GM19239 (cell line): Measurements from ENCODE around the gene AVL9.
"Not testable (repeated sequence)": the region's sequence is repeated elsewhere in the genome, so short reads cannot be mapped to it uniquely, and the experiment has no call there.

ENCODE experiments used
- DNase-seq: peaks from one replicate; pipeline ENCODE4 v3.0.0; 2011; ENCODE audit warnings: low spot score; ENCODE audit not compliant: insufficient read length
- FAIRE-seq: peaks from 2 replicates; lab custom pipeline; 2011; peaks lifted over from hg19 to GRCh38; lab: Jason Lieb, UNC

AVL9 gene

DNA sequence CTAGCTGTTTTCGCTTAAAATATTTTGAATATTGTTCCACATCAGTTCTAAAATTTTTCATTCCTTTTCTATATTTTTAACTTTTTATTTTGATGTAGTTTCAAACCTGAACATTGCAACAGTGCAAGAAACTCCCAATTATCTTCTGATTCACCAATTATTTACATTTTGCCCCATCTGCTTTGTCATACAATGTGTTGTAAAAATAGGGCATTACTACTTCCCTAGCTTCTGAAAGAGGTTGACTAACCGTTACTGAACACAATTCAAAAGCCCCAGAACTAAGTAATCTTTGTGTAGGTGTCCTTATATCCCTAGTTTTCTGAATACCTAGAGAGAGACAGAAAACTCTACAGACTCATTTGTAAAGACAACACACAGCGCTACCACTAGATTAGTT is 86.7 kb downstream of the AVL9 start:
- FAIRE-seq (no peak), DNase-seq (no peak)

DNA sequence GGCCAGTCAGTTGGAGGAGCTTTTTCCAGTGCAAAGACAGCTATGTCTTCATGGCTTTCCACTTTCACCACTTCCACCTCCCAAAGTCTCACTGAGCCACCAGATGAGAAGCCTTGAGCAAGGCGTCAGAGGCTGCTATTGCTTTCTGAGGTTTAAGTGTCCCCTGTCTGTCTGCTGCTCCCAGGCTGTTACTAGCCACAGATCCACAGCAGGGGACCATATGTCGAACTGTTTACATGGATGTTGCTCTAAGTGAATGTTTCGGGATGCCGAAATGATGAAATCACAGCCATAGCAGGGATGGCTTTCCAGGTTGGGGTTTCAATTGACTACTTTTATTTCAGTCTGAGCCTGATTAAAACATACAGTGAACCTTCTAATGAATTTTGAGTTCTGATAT is 88.5 kb downstream of the AVL9 start:
- no peak for DNase-seq

DNA sequence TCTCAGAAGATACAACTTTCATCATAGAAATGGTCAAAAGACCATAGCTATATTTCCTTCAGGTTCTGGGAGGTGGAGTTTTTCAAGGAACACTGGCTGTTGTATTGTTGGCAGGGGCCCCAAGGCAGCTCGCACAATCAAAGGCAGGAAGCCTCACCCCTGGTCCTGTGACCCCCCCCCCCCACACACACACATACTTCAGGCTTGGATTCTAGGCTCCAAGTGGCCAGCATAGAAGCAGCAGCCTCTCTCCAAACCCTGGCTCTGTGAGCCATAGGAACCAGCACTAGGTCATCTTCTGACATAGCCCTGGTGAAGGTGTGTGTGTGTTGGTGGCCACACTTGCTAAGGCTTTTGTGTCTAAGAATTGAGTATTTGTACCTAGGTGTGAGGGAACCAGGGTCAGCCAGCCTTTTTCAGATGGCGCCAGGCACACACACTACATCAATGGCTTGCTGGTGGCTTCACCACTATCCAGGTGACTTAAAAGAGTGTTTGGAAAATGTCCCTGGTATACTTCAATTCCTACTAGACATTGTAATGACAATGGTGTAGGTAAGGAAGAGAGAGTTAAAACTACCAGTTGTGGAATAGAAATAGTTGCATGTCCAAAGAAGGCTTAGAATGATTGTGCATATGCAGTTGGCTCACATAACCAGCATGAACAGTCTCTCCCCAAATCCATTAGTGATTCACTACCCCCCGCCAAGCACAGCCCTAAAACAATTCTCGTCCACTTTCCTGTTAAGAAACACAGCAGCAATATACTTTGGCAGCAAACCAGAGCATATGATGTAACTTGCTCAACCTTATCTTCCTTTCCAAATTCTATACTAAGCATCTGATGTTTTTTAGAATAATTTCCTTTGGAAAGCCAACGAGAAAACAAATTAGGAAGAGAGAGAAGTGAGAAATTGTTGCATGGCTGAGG is 91.3 kb downstream of the AVL9 start:
- DNase-seq (no peak), FAIRE-seq (no peak)

More for the DNA sequence above, 88.5 kb downstream of the AVL9 start:
- no peak for FAIRE-seq

DNA sequence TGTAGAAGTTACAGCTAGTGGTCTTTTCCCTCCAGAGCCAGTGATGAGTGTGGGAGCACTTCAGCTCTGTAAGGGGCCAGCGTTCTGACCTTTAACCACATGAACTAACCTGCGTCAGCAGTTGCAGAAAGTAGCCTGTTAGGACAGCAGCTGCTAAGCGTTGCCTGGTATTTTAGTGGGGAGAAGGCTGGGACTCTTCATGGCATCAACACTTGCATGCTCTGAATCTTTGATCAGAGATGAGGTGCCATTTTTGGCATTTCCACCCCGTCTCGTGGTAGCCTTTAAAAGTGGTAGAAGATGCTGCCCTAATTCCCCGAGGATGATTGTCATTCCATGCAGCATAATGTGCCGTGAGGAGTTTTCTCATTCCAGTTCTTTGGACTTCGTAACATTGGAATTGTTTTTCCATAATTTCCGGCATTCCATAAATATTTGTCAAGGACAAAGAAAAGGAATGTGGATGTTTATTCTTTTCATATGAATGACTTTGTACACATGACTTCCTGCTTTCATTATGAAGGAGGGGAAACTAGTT is 92.2 kb downstream of the AVL9 start:
- FAIRE-seq (no peak), DNase-seq (no peak)

DNA sequence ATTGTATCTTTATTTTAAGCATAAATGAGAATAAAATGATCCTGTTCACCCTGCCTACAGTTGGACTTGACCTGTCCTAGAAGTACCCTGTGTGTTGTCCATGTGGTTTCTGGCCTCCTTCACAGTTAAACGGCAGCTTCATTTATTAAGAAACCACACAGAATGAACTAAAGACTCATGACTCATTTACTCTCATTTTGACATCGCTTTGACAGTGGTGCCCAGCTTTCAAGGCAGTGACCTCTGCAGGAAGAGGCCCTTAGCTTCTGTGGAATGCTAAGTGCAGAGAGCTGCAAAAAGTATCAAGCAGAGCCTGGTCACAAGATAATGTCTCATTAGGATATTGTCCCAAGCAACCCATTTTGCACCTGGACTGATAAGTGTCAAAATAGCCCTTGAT is 93.4 kb downstream of the AVL9 start:
- DNase-seq (no peak), FAIRE-seq (no peak)

DNA sequence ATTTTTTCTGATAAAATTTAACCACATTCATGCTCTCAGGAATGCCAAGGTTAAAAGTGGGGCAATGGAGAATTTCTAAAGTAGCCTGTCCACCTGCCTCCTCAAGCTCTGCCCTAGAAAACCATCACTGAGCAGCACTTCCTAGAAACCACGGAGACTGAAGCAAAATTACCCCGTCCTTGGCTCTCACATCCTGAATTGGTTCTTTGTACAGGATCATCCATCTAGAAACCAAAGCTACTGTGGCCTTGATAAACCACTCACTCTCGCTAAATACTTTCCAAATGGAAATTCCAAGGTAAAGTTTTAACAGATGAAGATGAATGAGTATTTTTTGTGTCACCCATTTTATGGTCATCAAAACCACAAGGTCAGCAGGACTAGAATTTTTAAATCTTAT is 96.6 kb downstream of the AVL9 start:
- DNase-seq = no peak
- no peak for FAIRE-seq

DNA sequence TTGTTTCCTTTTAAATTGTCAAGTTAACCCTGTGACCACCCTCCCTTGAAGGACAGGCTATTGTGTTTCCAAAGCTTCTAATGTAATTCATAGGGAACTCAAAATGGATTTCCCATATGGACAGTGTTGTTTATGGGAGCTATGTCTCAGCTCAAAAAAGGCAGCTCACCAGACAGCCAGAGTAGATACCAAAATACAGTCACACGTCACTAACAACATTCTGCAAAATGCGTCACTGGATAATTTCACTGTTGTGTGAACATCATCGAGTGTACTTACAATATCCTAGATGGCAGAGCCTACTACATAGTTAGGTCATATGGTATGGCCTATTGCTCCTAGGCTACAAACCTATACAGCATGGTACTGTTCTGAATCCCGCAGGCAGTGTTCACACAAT is 97.4 kb downstream of the AVL9 start:
- DNase-seq = no peak
- no peak for FAIRE-seq

DNA sequence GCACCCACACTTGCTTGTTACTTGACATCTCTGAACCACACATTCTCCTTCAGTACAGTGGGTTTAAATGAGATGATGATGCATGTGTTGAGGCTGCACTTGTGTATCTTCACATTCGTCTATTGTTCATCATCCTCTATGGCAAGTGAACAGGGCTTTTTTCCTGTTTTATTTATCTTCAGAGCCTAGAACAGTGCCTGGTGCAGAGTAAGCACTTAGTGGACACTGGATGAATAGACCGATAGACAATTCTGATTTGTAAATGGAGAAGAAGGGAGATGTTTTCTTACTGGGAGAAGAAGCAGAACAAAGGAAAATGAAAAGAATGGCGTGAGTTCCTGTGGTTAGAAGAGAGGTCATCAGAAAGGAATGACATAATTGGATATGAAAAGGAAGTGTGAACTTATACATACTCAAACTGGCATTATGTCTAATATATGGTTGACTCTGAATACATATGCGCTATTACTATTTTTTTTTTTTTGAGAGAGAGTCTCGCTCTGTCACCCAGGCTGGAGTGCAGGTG is 99.7 kb downstream of the AVL9 start:
- FAIRE-seq (no peak), DNase-seq (no peak)

DNA sequence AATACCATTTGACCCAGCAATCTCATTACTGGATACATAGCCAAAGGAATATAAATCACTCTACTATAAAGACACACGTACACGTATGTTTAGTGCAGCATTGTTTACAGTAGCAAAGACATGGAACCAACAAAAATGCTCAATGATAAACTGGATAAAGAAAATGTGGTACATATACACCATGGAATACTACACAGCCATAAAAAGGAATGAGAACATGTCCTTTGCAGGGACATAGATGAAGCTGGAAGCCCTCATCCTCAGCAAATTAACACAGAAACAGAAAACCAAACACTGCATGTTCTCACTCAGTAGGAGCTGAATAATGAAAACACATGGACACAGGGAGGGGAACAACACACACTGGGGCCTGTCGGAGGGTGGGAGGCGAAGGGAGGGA is 105.9 kb downstream of the AVL9 start:
- FAIRE-seq = not testable (repeated sequence)

DNA sequence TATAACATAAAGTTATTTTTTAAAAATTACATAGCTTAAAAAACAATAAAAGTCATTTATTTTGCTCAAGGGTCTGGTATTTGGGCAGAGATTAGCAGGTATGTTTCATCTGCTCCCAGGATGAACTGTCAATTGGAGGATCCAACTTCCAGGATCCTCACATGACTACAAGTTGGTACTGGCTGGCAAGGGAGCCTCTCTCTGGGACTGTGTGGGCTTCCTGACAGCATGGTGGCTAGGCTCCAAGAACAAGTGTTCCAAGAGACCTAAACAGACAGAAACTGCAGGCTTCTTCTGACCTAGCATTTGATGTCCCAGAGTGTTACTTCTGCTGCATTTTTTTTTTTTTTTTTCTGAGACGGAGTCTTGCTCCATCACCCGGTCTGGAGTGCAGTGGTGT is 107.2 kb downstream of the AVL9 start:
- no peak for FAIRE-seq
- DNase-seq = no peak

More for the DNA sequence above, 105.9 kb downstream of the AVL9 start:
- not testable (repeated sequence) for DNase-seq

DNA sequence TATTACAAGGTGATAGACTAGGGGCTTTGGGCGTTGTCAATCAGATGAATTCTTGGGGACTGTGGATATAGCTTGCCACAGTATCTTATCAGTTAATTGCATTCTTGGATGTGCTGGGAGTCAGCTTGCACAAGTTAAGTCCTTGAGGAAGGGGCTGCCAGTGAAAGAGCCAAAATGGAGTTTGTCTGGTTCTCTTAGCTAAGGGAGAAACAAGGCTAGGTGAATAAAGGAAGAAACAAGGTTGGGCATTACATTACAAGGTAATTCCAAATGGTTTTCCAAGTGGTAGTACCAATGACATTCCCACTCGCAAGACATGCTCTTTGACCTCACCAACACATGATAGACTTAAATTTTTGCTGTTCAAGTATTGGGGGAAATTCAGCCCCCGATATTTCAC is 108.2 kb downstream of the AVL9 start:
- DNase-seq, FAIRE-seq: not testable (repeated sequence)

DNA sequence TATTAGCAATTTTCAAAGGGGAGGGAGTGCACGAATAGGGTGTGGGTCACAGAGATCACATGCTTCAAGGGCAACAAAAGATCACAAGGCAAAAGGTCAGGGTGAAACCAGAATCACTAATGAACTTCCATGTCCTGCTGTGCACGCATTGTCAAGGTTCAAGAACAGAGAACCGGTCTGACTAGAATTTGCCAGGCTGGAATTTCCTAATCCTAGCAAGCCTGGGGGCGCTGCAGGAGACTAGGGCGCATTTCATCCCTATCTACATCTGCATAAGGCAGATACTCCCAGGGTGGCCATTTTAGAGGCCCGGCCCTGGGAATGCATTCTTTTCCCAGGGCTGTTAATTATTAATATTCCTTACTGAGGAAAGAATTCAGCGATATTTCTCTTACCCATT is 108.8 kb downstream of the AVL9 start:
- not testable (repeated sequence) for FAIRE-seq, DNase-seq

DNA sequence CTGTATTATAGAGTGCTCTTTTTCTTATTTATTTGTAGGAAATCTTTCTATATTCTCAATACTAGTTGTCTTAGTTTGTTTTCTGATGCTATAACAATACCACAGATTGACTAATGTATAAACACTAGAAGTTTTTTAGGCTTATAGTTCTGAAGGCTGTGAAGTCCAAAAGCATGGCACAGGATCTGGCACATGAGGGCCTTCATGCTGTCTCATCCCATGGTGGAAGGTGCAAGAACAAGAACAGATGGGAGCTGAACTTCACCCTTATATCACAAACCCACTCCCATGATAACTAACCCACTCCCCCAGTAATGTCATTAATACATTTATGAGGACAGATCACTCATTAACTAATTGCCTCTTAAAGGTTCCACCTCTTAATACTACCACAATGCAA is 109.7 kb downstream of the AVL9 start:
- no peak for FAIRE-seq
- no peak for DNase-seq

DNA sequence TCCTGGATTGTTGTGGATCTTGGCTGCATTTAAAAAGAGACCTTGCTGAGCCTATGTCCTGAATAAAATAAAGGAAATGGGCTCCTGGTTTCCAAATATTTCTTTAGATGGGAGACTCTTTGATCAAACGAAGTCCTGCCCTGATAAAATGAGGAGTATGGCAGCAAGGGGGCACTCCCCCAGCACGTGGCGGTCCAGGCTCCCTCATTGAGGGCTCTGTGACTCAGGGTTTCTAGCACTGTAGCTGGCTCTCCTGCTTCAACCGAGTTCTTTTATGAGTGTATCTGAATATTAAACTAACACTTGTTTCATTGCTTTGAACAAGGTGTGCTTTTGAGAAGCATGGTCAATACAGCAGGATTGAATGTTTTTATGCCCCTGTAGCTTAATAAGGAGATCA is 114.2 kb downstream of the AVL9 start:
- FAIRE-seq (no peak), DNase-seq (no peak)

DNA sequence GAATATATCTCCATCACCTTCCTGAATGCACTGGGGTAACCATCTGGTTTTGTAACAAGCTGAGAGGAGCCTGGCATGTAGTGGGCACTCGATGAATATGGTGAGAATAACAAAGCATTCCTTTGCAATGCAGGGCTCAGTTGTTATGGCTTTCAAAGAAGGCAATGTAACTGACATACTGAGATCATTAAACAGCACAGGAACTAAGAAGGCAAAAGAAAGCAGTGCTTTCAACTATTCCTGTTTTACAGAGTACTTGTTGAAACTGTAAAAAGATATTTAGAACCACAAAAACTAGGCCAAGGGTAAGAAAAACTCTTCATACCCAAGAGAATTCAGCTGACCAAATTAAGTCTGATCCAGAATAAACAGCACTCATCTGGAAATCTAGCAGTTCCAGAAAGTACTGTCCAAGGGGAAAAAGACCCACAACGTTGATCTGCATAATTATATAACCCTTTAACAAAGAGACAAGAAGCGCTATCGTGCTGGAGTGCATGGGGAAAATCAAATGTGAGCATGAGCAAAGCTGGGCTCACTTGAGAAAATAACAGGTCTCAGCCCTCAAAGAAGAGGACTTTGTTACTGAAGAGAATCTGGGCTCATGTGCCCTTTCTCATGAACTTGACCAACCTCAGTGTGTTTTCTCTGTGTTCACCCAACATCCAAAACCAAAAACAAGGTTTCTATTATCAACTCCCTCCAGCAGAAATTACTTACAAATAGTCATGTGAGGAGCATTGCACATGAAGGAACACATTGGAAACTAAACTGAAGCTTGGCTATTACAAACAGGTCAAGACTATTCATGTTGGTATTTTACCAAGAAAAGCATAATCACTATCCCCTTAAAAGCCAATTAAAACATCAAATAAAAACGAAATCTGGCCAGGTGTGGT is 116.2 kb downstream of the AVL9 start:
- FAIRE-seq = no peak
- DNase-seq = no peak

DNA sequence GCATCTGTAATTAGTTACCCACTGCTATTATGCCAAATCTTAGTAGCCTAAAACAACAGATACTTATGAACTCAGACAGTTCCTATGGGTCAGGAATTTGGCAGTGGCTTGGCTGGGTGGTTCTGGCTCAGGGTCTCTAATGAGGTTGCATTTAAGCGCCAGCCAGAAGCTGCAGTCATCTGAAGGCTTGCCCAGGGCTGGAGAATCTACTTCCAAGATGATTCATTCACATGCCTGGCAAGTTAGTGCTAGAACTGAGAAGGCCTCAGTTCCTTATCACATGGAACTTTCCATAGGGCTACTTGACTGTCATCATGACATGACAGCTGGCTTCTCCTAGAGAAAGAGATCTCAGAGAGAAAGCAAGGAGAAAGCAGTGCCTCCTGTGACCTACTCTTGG is 121.3 kb downstream of the AVL9 start:
- DNase-seq (no peak), FAIRE-seq (no peak)

DNA sequence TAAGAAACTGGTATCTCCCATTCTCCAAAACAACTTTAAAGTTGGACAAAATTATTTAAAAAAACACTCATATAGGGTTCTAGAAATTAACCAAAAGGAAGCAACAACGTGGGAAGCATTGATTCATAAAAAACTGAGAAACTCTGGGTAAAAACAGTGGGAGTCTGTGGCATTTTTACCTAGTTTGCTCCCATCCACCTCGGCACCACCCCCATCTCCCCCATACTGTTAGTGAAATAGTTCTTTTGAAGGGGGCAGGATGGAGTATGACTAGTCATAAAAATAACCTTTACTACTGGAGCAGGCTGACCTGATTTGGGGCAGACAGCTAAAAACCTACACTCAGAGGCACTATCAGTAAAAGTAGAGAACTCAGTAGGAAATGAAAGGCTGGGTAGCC is 123.2 kb downstream of the AVL9 start:
- FAIRE-seq = no peak
- no peak for DNase-seq

DNA sequence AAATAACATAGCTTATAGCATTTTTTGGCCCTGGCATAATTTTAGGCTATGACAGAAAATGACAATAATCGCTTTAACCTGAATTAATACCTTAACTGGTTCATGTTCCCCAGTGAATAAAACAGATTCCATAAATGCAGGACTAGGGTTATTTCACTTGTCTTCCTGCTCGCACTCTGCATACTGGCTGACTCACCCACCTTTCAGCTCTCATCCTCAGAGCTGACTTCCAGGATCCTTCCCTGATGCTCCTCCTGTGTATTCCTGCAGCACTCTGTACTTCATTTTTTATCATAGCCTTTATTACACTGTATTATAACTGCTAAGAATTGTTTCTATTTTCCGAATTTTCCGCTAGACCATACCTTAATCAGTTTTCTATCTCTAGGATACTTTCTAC is 123.7 kb downstream of the AVL9 start:
- FAIRE-seq (no peak), DNase-seq (no peak)

DNA sequence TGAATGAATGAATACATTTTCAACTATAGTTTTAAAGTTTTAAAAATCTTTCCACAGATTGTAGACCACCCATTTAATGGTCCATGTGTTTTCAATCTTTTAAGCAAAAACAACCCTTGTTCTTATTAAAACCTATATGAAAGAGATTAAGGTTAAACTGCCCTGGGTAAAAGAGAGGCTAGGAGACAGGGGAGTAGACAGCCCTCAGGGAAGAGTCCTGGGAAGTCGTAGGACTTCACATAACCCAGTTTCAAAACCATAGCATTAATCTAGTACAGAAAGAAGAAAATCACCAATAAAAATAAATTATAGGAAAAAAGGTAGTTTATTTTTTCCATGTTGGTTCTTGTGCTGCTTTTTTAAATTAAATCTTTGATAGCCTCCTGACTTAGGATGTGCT is 124.1 kb downstream of the AVL9 start:
- FAIRE-seq, DNase-seq: not testable (repeated sequence)

DNA sequence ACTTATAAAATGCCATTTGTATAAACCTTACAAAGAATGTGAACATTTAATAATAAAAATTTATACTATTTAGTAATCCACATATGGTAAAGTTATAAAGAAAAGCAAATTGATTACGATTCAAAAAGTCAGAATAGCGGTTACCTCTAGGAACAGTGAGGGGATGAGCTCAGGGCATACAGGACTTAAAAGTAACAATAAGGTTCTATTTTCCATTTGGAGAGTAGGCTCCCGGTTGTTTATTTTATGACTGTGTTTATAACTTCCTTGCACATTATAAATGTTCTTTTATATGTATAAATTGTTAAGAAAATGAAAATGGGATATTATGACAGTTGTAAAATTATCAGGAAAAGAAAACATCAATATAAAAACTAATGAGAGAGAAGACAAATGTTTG is 135.7 kb downstream of the AVL9 start:
- FAIRE-seq (no peak), DNase-seq (no peak)
